GM13977 (cell line): ENCODE results near the gene TMC7.

Experiments
- DNase-seq: peaks from one replicate; pipeline ENCODE4 v3.0.0; 2012; ENCODE audit warnings: low spot score
- in situ Hi-C: fragments of 300-500 bp; cut with MboI; formaldehyde crosslinking; loops from one replicate; pipeline ENCODE4 v1.12.0; 2022; ENCODE audit warnings: low sequenced_read_pairs, low pct_unique_long_range_greater_than_20kb, mixed read lengths, inconsistent platforms; ENCODE audit not compliant: unreplicated experiment
- TF ChIP-seq, protein P1 (sequence below): IDR thresholded peaks from 2 replicates; pipeline ENCODE4 v1.5.1; 2012; ENCODE audit warnings: mild to moderate bottlenecking, control low read depth; ENCODE audit not compliant: insufficient read depth; ENCODE audit errors: extremely low read depth, missing control alignments

The TMC7 gene

DNA sequence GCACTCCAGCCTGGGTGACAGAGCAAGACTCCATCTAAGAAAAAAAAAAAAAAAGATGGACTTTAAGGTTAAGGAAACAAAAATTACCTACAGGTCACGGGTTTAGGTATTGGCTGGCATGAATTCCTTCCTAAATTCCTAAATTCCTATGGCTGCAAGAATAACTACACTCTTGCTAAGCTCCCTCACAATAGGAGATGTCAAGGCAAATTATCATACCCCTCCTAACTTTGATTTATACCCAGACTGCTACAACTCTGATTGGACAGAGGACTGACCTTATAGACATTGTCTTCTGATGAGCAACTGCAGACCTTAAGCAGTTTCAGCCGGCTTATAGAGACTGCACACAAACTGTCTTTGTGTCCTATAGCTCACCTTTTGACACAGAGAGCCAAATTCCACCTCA lies 25.1 kb upstream of the TMC7 start:
- in situ Hi-C loops = no loop called here
- DNase-seq = no peak

DNA sequence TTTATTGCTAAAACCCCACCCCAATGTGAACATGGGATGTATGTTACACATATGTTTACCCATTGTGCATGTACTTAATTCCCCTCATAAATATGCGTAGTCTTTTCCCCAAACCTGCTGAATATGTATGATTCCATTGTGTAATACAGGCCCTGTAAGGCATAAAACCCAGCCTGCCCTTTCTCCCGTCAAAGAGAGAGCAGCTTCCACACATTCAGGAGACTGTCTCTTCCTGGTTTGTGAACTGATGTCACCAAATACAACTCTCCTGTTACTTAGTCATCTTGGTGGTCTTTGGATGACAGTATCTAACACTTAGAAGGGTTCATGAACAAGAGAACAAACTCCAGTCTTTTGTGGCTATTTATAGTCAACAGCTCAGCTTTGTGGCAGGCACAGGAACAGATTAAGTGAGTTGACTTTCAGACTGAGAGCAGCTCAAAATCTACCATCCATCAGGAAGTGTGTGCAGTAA lies 24.7 kb upstream of the TMC7 start:
- in situ Hi-C loops = no loop called here
- TF ChIP-seq, protein P1, sequence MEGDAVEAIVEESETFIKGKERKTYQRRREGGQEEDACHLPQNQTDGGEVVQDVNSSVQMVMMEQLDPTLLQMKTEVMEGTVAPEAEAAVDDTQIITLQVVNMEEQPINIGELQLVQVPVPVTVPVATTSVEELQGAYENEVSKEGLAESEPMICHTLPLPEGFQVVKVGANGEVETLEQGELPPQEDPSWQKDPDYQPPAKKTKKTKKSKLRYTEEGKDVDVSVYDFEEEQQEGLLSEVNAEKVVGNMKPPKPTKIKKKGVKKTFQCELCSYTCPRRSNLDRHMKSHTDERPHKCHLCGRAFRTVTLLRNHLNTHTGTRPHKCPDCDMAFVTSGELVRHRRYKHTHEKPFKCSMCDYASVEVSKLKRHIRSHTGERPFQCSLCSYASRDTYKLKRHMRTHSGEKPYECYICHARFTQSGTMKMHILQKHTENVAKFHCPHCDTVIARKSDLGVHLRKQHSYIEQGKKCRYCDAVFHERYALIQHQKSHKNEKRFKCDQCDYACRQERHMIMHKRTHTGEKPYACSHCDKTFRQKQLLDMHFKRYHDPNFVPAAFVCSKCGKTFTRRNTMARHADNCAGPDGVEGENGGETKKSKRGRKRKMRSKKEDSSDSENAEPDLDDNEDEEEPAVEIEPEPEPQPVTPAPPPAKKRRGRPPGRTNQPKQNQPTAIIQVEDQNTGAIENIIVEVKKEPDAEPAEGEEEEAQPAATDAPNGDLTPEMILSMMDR = no peak
- DNase-seq = no peak

More for the DNA sequence above, 25.1 kb upstream of the TMC7 start:
- TF ChIP-seq, protein P1 = no peak

DNA sequence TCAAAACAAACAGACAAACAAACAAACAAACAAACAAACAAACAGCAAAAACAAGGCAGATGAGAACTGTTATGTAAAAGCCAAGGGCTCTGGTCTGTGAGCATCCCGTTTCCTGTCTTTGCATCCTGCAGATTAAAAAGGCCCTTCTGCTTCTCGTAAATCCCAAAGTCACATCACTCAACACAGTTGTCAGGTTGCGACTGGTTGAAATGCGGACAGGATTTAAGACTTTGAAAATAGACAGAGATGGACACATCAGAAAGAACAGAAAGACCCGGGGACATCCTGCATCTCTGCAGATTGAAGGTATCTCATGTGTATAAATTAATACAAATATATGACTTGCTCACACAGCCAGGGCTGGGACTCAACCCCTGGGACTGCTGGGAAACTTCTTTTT lies 18.2 kb upstream of the TMC7 start:
- TF ChIP-seq, protein P1 = no peak
- no peak for DNase-seq
- in situ Hi-C loops = no loop called here

DNA sequence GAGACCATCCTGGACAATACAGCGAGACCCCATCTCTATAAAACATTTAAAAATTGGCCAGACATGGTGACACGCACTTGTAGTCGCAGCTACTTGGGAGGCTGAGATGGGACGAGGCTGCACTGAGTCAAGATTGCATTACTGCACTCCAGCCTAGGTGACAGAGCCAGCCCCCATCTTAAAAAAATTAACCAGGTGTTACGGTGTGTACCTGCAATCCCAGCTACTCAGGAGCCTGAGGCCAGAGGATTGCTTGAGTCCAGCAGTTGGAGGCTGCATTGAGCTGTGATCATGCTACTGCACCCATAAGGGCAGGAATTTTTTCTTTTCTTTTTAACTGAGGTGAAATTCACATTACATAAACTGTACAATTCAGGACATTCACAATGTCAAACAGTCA lies 16.9 kb upstream of the TMC7 start:
- DNase-seq = no peak
- TF ChIP-seq, protein P1 = no peak
- in situ Hi-C loops = no loop called here

DNA sequence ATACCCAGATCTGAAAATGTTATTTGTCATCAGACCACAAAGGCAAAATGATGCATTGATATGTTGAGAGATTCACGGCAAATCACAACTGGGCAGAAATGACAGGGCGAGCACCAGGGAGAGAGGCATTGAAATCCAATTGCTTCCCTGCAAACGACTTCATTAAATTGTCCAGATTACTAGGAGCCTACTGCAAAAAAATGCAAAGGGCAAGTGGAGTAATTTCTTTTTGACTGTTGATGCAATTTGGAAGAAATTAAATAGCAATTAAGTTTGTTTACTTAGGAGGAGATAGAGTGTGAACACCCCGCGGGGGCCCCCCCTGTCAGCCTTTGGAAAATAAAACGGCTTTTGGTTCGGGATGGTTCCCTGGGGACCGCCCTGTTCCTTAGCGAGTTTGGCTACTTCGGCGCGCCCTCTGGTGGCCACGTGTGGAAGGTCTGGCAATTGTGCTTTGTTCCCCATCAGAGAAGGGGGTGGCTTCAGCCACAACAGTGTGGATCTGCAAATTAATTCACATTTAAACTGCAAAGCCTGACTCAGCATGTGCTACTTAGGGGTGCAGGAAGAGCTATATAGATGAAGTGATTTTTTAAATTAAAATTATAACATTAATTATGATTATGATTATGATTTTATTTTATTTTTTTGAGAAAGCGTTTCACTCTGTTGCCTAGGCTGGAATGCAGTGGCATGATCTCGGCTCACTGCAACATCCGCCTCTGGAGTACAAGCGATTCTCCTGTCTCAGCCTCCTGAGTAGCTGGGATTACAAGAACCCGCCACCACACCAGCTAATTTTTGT lies 14.5 kb upstream of the TMC7 start:
- in situ Hi-C loops = no loop called here
- TF ChIP-seq, protein P1 = peak; percentile 90
- DNase-seq = peak; percentile 81

DNA sequence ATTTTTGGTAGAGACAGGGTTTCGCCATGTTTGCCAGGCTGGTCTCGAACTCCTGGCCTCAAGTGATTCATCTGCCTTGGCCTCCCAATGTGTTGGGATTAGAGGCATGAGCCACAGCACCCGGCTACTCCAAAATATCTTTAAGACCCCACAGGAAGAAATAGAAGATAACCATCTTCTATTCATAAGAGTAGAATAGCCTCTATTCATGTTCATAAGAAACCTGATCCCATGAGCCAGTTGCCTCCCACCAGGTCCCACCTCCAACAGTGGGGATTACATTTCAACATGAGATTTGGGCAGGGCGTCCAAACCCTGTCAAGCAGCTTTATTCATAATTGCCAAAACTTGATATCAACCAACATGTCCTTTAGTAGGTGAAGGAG lies 13.9 kb upstream of the TMC7 start:
- TF ChIP-seq, protein P1 = no peak
- DNase-seq = no peak
- in situ Hi-C loops = no loop called here
